ENCODE measurements around the gene OXCT2. TPM values are rescaled to one million over a fixed set of nuclear protein-coding genes. Genes with fewer than 3 reads are reported as not detected.

Gene OXCT2
- total RNA-seq, 1 donor from 2014 or later = 0.43 TPM

GRCh38 chr1:39729030-39729429 lies 42.1 kb downstream of the OXCT2 start:
- intact Hi-C loops (cut with DNase I) = loop anchor here (10.0 kb wide), 1 partner anchor 124 kb away; no protein-coding TSS in a partner anchor
- no peak for DNase-seq
- TF ChIP-seq, protein P1, sequence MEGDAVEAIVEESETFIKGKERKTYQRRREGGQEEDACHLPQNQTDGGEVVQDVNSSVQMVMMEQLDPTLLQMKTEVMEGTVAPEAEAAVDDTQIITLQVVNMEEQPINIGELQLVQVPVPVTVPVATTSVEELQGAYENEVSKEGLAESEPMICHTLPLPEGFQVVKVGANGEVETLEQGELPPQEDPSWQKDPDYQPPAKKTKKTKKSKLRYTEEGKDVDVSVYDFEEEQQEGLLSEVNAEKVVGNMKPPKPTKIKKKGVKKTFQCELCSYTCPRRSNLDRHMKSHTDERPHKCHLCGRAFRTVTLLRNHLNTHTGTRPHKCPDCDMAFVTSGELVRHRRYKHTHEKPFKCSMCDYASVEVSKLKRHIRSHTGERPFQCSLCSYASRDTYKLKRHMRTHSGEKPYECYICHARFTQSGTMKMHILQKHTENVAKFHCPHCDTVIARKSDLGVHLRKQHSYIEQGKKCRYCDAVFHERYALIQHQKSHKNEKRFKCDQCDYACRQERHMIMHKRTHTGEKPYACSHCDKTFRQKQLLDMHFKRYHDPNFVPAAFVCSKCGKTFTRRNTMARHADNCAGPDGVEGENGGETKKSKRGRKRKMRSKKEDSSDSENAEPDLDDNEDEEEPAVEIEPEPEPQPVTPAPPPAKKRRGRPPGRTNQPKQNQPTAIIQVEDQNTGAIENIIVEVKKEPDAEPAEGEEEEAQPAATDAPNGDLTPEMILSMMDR (IDR thresholded peaks at IDR 0.05) = no peak
- Histone ChIP-seq H3K4me1 (no peaks in the 10 kb centered on the region), H3K9me3 (no peaks in the 10 kb centered on the region), H3K27me3 (peaks cover 34% of the 10 kb centered on the region), H3K36me3 (no peaks in the 10 kb centered on the region), H3K4me3 (no peak overlapping the region), H3K27ac (no peak overlapping the region)
- ATAC-seq = no peak

- TF ChIP-seq, protein P1 (IDR thresholded peaks at IDR 0.05) = no peak
- intact Hi-C loops (cut with DNase I) = loop anchor here (10.0 kb wide), 1 partner anchor 123 kb away; no protein-coding TSS in a partner anchor
- DNase-seq = no peak
These were observed 43.2 kb downstream of the OXCT2 start for GRCh38 chr1:39727932-39728317.

GRCh38 chr1:39727221-39727931 lies 43.8 kb downstream of the OXCT2 start:
- no peaks in the 10 kb centered on the region for H3K36me3 ChIP-seq
- H3K27ac ChIP-seq = no peak overlapping the region
- TF ChIP-seq, protein P1 (IDR thresholded peaks at IDR 0.05) = no peak
- no peaks in the 10 kb centered on the region for H3K9me3 ChIP-seq
- DNase-seq (no peak), ATAC-seq (no peak)
- no peak overlapping the region for H3K4me3 ChIP-seq
- no peaks in the 10 kb centered on the region for H3K4me1 ChIP-seq
- H3K27me3 ChIP-seq = peaks cover 24% of the 10 kb centered on the region
- intact Hi-C loops (cut with DNase I) = loop anchor here (10.0 kb wide), 1 partner anchor 123 kb away; no protein-coding TSS in a partner anchor

More at GRCh38 chr1:39727932-39728317, 43.2 kb downstream of the OXCT2 start:
- no peak for ATAC-seq
- Histone ChIP-seq H3K9me3 (no peaks in the 10 kb centered on the region), H3K27ac (no peak overlapping the region), H3K4me1 (no peaks in the 10 kb centered on the region), H3K36me3 (no peaks in the 10 kb centered on the region), H3K4me3 (no peak overlapping the region), H3K27me3 (peaks cover 26% of the 10 kb centered on the region)

- no peaks in the 10 kb centered on the region for H3K9me3 ChIP-seq
- intact Hi-C loops (cut with DNase I) = loop anchor here (10.0 kb wide), 1 partner anchor 122 kb away; no protein-coding TSS in a partner anchor
- ATAC-seq (no peak), DNase-seq (no peak)
- peaks cover 24% of the 10 kb centered on the region for H3K27me3 ChIP-seq
- TF ChIP-seq, protein P1 (IDR thresholded peaks at IDR 0.05) = no peak
- H3K27ac ChIP-seq = no peak overlapping the region
- no peaks in the 10 kb centered on the region for H3K4me1 ChIP-seq
- no peak overlapping the region for H3K4me3 ChIP-seq
- no peaks in the 10 kb centered on the region for H3K36me3 ChIP-seq
These were observed 44.5 kb downstream of the OXCT2 start for GRCh38 chr1:39726600-39726999.

DNA sequence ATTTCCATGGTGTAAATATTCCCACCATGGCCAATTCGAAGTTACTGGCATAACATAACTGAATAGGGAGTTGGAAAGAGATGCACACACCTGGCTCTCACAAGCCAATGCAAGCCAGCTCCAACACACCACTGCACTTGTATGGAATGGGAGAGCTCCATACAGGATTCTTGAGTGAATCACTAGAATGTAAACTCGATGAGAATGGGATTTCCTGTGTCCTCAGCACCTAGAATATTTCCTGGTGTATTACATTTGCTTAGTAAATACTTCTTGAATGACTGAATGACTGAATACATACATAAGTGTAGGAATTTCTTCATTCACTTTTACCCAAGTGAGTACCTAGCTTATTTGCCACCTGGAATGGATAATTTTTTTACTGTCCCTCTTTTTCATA lies 48.7 kb downstream of the OXCT2 start:
- Histone ChIP-seq H3K27me3 (peaks cover 18% of the 10 kb centered on the region), H3K4me1 (no peaks in the 10 kb centered on the region), H3K27ac (no peak overlapping the region), H3K36me3 (no peaks in the 10 kb centered on the region), H3K4me3 (no peak overlapping the region), H3K9me3 (no peaks in the 10 kb centered on the region)
- TF ChIP-seq, protein P1 (IDR thresholded peaks at IDR 0.05) = no peak
- intact Hi-C loops (cut with DNase I) = loop anchor here (10.0 kb wide), 1 partner anchor 118 kb away; no protein-coding TSS in a partner anchor
- DNase-seq (no peak), ATAC-seq (no peak)

Measured in upper lobe of right lung (tissue), 1 donor.